ENCODE results near the gene PCMT1.
"Not testable (repeated sequence)": the region's sequence is repeated elsewhere in the genome, so short reads cannot be mapped to it uniquely, and the experiment has no call there.

PCMT1 gene

DNA sequence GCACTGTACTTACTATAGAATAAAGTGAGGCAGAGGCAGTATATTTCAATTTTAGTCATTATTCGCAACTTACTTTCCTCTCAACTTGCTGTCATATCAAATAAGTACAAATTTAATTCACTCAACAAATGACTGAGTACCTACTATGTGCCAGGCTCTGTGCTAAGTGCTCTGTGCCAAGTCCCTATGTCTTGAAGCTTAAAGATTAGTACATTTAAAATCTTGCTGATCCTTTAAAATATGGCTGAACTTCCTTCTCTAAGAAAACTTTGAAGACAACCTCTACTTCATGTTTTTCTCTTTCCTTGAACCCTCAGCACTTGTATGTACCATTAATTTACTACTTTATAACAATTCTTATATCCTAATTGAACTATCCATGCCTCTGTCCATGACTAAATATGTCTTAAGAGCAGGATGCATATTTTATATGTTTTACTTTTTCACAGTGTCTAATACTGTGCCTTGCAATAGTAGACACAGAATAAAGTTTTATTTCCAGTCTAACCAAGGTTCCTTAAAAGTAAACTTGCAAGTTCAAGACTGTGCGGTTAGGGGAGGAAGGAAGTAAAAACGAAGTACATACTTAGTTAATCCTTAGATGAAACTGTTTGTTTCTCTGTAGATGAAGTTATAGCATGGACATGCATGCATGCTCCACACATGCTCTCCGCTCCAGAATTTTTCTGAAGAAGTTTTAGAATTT lies 21.6 kb upstream of the PCMT1 start:
- FAIRE-seq (no peak), DNase-seq (ENCODE audit: insufficient read length) (no peak)
- no peak for TF ChIP-seq TAF1 (IDR thresholded peaks at IDR 0.05; ENCODE audit: borderline replicate concordance, low read depth, low read length)
- TF ChIP-seq POLR2A (IDR thresholded peaks at IDR 0.05; ENCODE audit: low read depth, low read length): no peak
- TF ChIP-seq POLR2AphosphoS5 (IDR thresholded peaks at IDR 0.05; ENCODE audit: low read depth, low read length): no peak

DNA sequence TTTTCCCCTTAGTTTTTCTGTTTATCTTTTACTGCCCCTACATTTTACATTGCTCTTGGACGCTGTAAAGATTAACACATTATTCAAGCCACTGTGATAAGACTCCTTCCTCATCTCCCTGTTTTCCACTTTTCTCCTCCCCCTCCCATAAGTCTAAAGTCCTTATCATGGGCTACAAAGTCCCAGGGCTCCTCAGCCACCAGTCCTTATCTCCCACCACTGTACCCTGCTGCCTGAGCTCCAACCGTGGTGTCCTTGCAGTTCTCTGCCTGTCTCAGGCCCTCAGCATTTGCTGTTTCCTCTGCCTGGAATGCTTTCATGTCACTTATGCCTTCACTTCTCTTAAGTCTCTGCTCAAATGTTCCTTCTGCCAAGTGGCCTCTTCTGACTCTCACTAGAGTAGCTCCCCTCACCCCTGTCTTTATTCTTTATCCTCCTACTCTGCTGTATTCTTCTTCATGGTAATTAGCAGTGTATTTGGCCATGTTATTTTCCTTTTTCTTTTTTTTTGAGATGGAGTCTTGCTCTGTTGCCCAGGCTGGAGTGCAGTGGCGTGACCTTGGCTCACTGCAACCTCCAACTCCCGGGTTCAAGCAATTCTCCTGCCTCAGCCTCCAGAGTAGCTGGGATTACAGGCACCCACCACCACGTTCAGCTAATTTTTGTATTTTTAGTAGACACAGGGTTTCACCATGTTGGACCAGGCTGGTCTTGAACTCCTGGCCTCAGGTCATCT lies 20.9 kb upstream of the PCMT1 start:
- DNase-seq (ENCODE audit: insufficient read length): no peak
- FAIRE-seq: no peak
- TF ChIP-seq POLR2AphosphoS5 (IDR thresholded peaks at IDR 0.05; ENCODE audit: low read depth, low read length) (no peak), TAF1 (IDR thresholded peaks at IDR 0.05; ENCODE audit: borderline replicate concordance, low read depth, low read length) (no peak), POLR2A (IDR thresholded peaks at IDR 0.05; ENCODE audit: low read depth, low read length) (no peak)

DNA sequence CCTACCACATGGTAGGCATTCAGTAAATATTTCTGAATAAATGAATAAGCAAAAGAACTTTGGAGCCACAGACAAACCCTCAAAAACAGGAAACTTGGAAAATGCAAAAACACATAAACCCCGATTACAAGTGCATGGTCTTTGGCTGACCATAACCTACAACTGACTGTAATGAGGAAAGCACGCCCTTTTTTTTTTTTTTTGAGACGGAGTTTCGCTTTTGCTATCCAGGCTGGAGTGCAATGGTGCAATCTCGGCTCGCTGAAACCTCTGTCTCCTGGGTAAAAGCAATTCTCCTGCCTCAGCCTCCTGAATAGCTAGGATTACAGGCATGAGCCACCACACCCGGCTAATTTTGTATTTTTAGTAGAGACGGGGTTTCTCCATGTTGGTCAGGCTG lies 19.7 kb upstream of the PCMT1 start:
- DNase-seq (ENCODE audit: insufficient read length) (no peak), FAIRE-seq (no peak)
- TF ChIP-seq TAF1 (IDR thresholded peaks at IDR 0.05; ENCODE audit: borderline replicate concordance, low read depth, low read length): no peak
- no peak for TF ChIP-seq POLR2AphosphoS5 (IDR thresholded peaks at IDR 0.05; ENCODE audit: low read depth, low read length)
- no peak for TF ChIP-seq POLR2A (IDR thresholded peaks at IDR 0.05; ENCODE audit: low read depth, low read length)

DNA sequence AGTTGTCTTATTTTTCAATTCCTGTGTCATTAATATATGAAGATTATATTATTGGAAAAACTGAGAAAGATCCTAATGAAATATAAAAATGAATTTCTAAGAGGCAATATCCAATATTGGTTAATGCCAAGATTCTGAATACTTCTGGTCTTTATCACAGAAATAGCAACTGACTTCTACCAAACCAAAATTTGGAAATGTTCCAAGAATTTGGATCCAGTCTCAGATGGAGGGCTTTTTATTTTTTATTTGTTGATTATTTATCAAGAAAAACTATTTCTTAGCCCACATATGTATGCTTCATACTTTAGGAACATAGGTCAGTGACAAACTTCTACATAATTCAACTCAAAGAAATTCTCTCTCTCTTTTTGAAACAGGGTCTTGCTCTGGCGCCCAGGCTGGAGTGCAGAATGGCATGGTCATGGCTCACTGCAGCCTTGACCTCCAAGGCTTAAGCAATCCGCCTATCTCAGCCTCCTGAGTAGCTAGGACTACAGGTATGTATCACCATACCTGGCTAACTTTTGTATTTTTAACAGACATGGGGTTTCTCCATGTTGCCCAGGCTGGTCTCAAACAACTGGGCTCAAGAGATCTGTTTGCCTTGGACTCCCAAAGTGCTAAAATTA lies 16.3 kb upstream of the PCMT1 start:
- TF ChIP-seq POLR2A (IDR thresholded peaks at IDR 0.05; ENCODE audit: low read depth, low read length) (no peak), TAF1 (IDR thresholded peaks at IDR 0.05; ENCODE audit: borderline replicate concordance, low read depth, low read length) (no peak), POLR2AphosphoS5 (IDR thresholded peaks at IDR 0.05; ENCODE audit: low read depth, low read length) (no peak)
- no peak for DNase-seq (ENCODE audit: insufficient read length)
- FAIRE-seq: no peak

DNA sequence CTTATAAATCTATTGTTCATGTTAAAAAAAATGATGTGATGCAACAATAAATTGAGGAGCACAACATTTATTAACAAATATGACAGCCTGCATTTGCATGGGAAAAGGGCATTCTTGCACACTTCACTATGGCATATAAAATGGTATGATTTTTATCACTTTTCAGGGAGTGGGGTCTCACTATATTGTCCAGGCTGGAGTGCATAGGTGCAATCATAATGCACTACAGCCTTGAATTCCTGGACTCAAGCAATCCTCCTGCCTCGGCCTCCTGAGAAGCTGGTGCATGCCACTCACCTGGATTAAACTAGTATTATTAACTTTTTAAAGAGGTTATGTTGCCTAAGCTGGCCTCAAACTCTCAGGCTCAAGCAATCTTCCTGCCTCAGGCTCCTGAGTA lies 14.6 kb upstream of the PCMT1 start:
- FAIRE-seq (no peak), DNase-seq (ENCODE audit: insufficient read length) (no peak)
- no peak for TF ChIP-seq TAF1 (IDR thresholded peaks at IDR 0.05; ENCODE audit: borderline replicate concordance, low read depth, low read length)
- TF ChIP-seq POLR2A (IDR thresholded peaks at IDR 0.05; ENCODE audit: low read depth, low read length): no peak
- no peak for TF ChIP-seq POLR2AphosphoS5 (IDR thresholded peaks at IDR 0.05; ENCODE audit: low read depth, low read length)

DNA sequence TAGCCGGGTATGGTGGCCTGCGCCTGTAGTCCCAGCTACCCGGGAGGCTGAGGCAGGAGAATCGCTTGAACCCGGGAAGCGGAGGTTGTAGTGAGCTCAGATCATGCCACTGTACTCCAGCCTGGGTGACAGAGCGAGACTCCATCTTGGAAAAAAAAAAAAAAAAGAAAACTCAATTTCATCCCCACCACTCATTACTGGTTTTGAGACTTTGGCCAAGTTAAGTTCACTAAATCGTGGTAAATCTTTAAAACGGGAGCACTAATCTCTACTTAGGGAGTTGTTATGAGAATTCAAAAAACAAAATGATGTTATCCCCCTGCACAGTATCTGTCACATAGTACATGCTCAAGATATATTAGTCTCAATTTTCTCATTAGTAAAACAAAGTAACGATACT lies 4.3 kb upstream of the PCMT1 start:
- not testable (repeated sequence) for FAIRE-seq; DNase-seq (ENCODE audit: insufficient read length)

DNA sequence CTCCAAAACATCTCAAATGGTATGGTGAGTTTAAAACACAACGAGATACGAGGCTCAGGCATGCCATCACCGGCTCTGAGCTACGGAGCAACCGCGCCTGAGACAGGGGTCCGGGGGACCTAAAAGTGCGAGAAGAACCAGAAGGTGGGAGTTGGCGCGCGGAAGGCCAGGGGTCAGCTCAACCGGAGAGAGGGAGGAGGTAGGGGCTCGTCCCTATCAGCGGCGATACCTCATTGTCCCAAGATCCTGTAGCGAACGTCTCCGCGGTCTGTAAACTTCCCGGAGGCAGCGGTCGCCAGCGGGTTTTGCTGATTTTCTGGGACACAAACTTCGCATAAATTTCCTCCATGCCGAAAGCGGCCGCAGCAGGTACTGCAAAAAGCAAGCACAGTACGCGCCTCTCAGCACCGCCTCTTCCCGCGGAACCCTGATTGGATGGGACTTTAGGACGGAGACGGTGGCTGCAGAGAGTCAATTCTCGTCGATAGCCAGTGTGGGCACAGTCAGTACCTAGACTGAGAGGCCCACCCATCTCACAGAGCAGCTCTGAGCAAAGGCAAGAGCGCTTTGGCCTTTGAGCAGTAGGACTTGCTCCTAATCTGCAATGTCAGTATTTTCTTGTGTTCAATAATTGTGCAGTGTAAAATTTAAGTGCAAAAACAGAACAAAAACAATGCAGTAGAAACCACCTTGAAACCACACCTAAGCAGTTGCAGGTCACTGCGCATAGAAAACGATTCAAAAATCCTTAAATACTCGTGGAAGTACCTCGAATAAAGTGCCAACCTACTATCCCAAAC lies 3.2 kb upstream of the PCMT1 start, which contains the start of gene NUP43:
Gene NUP43 (minus strand): TSS at position 383 of the 800 bp plus-strand sequence. CDS start 34 bp downstream, at position 349.
- peak; percentile 92 for FAIRE-seq
- DNase-seq (ENCODE audit: insufficient read length): peak; percentile 67
- TF ChIP-seq POLR2A (IDR thresholded peaks at IDR 0.05; ENCODE audit: low read depth, low read length) (peak; percentile 68; the same call in 1 of the 2 replicates), TAF1 (IDR thresholded peaks at IDR 0.05; ENCODE audit: borderline replicate concordance, low read depth, low read length) (no peak; the same call in 1 of the 2 replicates), POLR2AphosphoS5 (IDR thresholded peaks at IDR 0.05; ENCODE audit: low read depth, low read length) (peak; percentile 55; the same call in 1 of the 2 replicates)

DNA sequence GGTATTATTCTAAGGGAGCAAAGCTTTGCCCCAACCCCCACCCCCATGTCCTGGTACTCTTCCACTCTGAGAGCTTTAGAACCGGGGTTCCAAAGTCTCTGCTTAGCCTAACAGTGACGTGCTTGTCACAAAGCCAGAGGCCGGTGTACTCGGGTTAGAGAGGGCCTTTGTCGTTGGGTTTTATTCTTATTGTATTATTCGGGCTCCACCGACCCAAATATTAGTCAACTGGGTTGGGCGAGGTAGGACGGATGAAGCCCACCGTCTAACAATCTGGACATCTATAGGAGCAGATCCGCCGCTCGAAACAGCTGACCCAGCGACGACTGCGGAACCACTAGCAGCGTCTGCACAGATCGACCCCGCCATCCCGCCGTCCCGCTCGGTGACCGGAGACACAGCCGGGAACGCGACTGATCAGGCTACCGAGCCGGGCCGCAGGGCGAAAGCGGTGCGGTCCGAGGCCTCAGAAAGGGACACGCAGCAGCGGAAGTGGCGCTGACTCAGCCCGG lies 403 bp upstream of the PCMT1 start:
- TF ChIP-seq POLR2AphosphoS5 (IDR thresholded peaks at IDR 0.05; ENCODE audit: low read depth, low read length) (peak; percentile 37), POLR2A (IDR thresholded peaks at IDR 0.05; ENCODE audit: low read depth, low read length) (peak; percentile 74; the same call in 1 of the 2 replicates)
- DNase-seq (ENCODE audit: insufficient read length); FAIRE-seq: not testable (repeated sequence)

DNA sequence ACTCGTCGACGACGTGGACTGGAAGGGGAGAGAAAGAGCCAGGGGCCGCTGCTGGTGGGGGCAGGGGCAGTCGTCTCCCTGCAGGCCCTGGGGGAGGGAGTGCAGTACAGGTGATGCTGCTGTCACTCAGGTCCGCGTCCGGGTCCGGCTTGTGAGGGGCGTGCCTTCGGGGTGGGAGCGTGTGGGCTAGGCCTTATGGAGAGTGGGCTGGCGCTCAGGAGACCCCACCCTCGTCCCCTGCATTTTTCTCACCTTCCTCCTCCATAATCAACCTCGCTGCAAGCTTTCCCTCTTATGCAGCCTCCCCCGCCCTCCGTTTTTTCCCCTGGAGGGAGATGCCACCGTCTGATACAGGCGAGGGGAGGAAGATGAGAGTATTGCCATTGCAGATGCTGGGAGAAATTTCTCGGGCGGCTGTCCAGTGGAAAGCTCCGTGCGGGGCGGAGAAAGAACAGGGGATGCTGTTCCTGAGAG lies 632 bp downstream of the PCMT1 start:
- peak; percentile 34 for DNase-seq (ENCODE audit: insufficient read length)
- peak; percentile 57 for FAIRE-seq
- TF ChIP-seq TAF1 (IDR thresholded peaks at IDR 0.05; ENCODE audit: borderline replicate concordance, low read depth, low read length): no peak
- TF ChIP-seq POLR2AphosphoS5 (IDR thresholded peaks at IDR 0.05; ENCODE audit: low read depth, low read length): no peak
- no peak for TF ChIP-seq POLR2A (IDR thresholded peaks at IDR 0.05; ENCODE audit: low read depth, low read length)

DNA sequence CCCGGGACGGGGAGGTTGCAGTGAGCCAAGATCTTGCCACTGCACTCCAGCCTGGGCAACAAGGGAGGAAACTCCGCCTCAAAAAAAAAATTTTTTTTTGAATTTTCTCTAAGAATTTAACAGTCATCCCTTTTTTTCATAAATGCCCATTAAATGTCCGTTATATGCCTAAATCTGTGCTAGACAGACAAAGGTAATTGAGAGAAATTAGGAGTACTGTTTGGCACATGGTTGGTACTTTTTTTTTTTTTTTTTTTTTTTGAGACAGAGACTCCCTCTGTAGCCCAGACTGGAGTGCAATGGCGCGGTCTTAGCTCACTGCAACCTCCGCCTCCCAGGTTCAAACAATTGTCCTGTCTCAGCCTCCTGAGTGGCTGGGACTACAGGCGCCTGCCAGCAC lies 1.7 kb downstream of the PCMT1 start:
- TF ChIP-seq POLR2AphosphoS5 (IDR thresholded peaks at IDR 0.05; ENCODE audit: low read depth, low read length) (no peak), POLR2A (IDR thresholded peaks at IDR 0.05; ENCODE audit: low read depth, low read length) (no peak), TAF1 (IDR thresholded peaks at IDR 0.05; ENCODE audit: borderline replicate concordance, low read depth, low read length) (no peak)
- DNase-seq (ENCODE audit: insufficient read length): no peak

DNA sequence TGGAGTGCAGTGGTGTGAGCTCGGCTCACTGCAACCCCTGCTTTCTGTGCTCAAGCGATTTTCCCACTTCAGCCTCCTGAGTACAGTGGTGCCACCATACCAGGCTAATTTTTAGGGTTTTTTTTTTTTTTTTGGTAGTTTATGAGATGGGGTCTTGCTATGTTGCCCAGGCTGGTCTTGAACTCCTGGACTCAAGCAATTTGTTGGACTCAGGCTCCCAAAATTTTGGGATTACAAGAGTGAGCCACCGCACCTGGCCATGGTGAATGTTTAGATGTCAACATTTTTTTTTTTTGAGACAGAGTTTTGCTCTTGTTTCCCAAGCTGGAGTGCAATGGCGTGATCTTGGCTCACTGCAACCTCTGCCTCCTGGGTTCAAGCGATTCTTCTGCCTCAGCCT lies 2.4 kb downstream of the PCMT1 start:
- FAIRE-seq; DNase-seq (ENCODE audit: insufficient read length): not testable (repeated sequence)

More for the DNA sequence above, 1.7 kb downstream of the PCMT1 start:
- no peak for FAIRE-seq

Measured in GM12892 (cell line).